NCI-H1436 (cell line): ENCODE results near the gene PPP3CA.

Source experiments
- DNase-seq: peaks from one replicate; lab custom pipeline; 2025; lab: John Stamatoyannopoulos, UW

Gene PPP3CA

GRCh38 chr4:101331017-101331416, 16.3 kb downstream of the PPP3CA start:
- DNase-seq = no peak

- no peak for DNase-seq
Measured at GRCh38 chr4:101329592-101329991, 17.7 kb downstream of the PPP3CA start.

GRCh38 chr4:101328063-101328602, 19.2 kb downstream of the PPP3CA start:
- DNase-seq = no peak

GRCh38 chr4:101326576-101326975, 20.8 kb downstream of the PPP3CA start:
- DNase-seq = no peak

GRCh38 chr4:101322743-101323142, 24.6 kb downstream of the PPP3CA start:
- no peak for DNase-seq

- no peak for DNase-seq
Measured at GRCh38 chr4:101321481-101322042, 25.8 kb downstream of the PPP3CA start.

GRCh38 chr4:101315786-101316185, 31.5 kb downstream of the PPP3CA start:
- no peak for DNase-seq

GRCh38 chr4:101315041-101315440, 32.3 kb downstream of the PPP3CA start:
- no peak for DNase-seq

- DNase-seq = no peak
Measured at GRCh38 chr4:101309925-101310324, 37.4 kb downstream of the PPP3CA start.

GRCh38 chr4:101307899-101308298, 39.4 kb downstream of the PPP3CA start:
- DNase-seq = no peak

- no peak for DNase-seq
Measured at GRCh38 chr4:101306764-101307615, 40.3 kb downstream of the PPP3CA start.

- DNase-seq = no peak
Measured at GRCh38 chr4:101306225-101306624, 41.1 kb downstream of the PPP3CA start.

- no peak for DNase-seq
Measured at GRCh38 chr4:101304916-101305315, 42.4 kb downstream of the PPP3CA start.

GRCh38 chr4:101299899-101300540, 47.3 kb downstream of the PPP3CA start:
- DNase-seq = no peak

- no peak for DNase-seq
Measured at GRCh38 chr4:101299021-101299420, 48.3 kb downstream of the PPP3CA start.

- no peak for DNase-seq
Measured at GRCh38 chr4:101295691-101296090, 51.6 kb downstream of the PPP3CA start.

- no peak for DNase-seq
Measured at GRCh38 chr4:101294597-101294996, 52.7 kb downstream of the PPP3CA start.

- no peak for DNase-seq
Measured at GRCh38 chr4:101292901-101293300, 54.4 kb downstream of the PPP3CA start.

- DNase-seq = no peak
Measured at GRCh38 chr4:101292214-101292613, 55.1 kb downstream of the PPP3CA start.

- no peak for DNase-seq
Measured at GRCh38 chr4:101291198-101291597, 56.1 kb downstream of the PPP3CA start.

GRCh38 chr4:101290654-101291053, 56.7 kb downstream of the PPP3CA start:
- no peak for DNase-seq

- no peak for DNase-seq
Measured at GRCh38 chr4:101289306-101289705, 58.0 kb downstream of the PPP3CA start.
